ENCODE results near the gene MRPS6.

The MRPS6 gene

DNA sequence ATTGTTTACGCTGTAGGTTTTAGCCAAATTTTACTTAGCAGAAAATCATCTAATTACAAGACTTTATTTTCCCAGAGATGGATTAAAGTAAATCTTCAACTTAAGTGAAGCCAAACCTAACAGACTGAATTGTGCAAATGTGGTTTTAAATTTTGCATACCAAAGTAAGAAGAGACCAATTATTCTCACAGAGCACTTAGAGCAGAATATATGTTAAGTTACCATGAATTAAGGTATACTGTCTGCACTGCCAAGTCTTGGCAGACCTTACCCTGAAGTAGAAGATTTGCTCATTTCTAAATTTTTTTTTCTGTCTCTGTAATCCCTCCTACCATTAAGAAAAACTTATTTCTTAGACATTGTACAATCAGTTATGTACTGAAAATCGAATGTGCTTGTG, 24.1 kb downstream of the MRPS6 start:
- no peak for DNase-seq (ENCODE audit: low read depth)
- no peak overlapping the region for H3K4me3 ChIP-seq (replicated peaks; ENCODE audit: low read depth, low read length)
- TF ChIP-seq, protein P1, sequence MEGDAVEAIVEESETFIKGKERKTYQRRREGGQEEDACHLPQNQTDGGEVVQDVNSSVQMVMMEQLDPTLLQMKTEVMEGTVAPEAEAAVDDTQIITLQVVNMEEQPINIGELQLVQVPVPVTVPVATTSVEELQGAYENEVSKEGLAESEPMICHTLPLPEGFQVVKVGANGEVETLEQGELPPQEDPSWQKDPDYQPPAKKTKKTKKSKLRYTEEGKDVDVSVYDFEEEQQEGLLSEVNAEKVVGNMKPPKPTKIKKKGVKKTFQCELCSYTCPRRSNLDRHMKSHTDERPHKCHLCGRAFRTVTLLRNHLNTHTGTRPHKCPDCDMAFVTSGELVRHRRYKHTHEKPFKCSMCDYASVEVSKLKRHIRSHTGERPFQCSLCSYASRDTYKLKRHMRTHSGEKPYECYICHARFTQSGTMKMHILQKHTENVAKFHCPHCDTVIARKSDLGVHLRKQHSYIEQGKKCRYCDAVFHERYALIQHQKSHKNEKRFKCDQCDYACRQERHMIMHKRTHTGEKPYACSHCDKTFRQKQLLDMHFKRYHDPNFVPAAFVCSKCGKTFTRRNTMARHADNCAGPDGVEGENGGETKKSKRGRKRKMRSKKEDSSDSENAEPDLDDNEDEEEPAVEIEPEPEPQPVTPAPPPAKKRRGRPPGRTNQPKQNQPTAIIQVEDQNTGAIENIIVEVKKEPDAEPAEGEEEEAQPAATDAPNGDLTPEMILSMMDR (IDR thresholded peaks at IDR 0.05; ENCODE audit: low read length, missing control alignments) = no peak

DNA sequence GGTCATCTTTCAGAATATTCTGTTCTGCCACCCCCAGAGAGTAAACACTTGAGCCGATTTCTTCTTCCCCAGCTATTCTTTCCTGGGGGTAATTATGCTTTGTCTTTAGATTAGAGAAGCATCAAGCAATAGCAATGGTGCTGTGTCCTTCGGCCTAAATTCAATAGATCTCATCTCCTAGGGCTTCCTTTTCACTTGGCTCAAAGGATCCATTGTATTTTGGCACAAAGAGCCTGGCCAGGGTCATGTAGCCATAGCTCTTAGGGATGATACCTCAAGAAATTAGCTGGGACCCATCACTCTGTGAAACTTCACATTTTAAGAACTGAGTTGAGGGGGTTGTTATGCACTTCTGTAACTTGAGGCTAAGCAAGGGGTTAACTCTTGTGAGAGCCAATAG, 27.0 kb downstream of the MRPS6 start:
- no peak overlapping the region for H3K4me3 ChIP-seq (replicated peaks; ENCODE audit: low read depth, low read length)
- DNase-seq (ENCODE audit: low read depth) = no peak
- TF ChIP-seq, protein P1 (IDR thresholded peaks at IDR 0.05; ENCODE audit: low read length, missing control alignments) = no peak

DNA sequence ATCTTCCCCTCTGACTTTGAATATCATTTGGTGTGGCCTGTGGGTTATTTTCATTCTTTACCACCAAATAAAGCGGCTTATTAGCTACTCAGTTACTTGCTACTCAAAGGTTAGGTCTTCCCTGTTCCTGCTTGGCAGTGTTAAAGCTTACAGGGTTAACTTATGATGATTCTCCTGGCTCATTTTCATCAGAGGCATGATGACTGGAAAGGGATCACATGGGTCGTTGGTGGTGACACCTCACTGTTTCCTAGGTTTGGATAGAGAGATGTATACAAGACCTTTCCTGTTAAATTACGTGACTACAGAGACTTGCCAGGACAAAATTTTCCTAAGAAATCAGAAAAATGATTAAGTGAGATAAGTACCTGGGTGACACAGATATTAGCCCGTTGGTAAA, 27.4 kb downstream of the MRPS6 start:
- TF ChIP-seq, protein P1 (IDR thresholded peaks at IDR 0.05; ENCODE audit: low read length, missing control alignments) = no peak
- no peak for DNase-seq (ENCODE audit: low read depth)
- no peak overlapping the region for H3K4me3 ChIP-seq (replicated peaks; ENCODE audit: low read depth, low read length)

DNA sequence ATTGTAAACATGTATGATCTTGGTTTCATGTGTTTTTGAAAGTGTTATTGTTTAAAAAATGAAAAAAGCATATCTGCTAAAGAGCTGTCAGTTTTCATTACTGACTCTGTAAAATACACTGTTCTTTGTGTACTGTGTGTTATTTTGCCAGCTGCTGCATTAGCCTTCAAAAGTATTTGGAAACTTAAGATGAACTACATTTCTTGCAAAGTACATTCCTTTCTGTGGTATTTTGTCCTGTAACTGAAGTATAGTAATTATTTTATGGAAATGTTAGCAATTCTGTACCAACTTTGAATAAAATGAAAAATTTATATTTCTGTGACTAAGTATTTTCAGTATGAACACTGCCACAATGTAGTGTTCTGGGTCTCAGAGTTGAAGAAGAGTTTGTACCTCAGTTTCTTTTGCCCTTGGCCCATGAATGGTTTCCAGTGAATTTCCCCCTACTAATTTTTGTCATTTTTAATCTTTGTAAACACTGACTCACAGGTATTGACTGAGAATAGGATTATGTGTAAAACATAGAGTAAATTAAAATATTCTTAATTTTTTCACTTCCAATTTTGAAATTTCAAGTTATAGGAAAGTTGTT, 32.7 kb downstream of the MRPS6 start:
- DNase-seq (ENCODE audit: low read depth) = no peak
- no peak overlapping the region for H3K4me3 ChIP-seq (replicated peaks; ENCODE audit: low read depth, low read length)
- TF ChIP-seq, protein P1 (IDR thresholded peaks at IDR 0.05; ENCODE audit: low read length, missing control alignments) = no peak

DNA sequence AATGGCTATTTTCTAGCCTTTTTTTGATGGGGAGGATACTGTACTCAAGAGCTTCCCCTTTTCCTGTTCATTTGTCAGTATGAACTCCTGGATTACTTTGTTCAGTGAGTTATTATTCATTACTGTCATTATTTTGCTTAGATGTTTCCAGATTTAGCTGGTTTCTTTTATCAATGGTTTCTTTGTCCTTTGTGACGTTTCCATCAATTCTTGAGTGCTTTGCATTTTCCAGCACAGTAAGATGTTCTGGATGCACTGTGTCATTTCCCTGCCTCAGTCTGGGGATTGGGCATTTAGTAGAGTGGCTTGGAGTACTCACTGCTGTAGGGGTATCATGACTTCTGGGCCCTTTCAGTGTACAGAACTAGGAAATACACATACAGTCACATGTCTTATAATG, 34.2 kb downstream of the MRPS6 start:
- TF ChIP-seq, protein P1 (IDR thresholded peaks at IDR 0.05; ENCODE audit: low read length, missing control alignments) = no peak
- H3K4me3 ChIP-seq (replicated peaks; ENCODE audit: low read depth, low read length) = no peak overlapping the region
- no peak for DNase-seq (ENCODE audit: low read depth)

DNA sequence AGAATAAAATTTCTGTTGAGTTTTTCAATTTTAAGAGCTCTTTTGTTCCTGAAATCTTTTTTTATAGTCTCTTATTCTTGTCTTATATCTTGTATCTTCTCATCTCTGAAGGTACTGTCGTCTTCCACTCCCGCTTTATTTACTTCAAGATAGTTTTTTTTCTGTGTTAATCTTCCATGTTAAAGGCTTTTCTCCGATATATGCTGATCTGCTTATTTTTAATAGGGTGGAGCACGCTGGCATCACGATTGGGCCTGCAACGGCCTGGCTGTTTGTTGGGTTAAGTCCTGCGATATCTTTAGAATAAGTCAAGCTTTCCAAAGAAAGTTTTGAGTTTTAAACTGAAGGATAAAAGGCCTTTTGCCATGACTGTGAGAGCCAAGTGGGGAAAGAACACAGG, 35.7 kb downstream of the MRPS6 start:
- TF ChIP-seq, protein P1 (IDR thresholded peaks at IDR 0.05; ENCODE audit: low read length, missing control alignments) = no peak
- H3K4me3 ChIP-seq (replicated peaks; ENCODE audit: low read depth, low read length) = no peak overlapping the region
- DNase-seq (ENCODE audit: low read depth) = no peak

DNA sequence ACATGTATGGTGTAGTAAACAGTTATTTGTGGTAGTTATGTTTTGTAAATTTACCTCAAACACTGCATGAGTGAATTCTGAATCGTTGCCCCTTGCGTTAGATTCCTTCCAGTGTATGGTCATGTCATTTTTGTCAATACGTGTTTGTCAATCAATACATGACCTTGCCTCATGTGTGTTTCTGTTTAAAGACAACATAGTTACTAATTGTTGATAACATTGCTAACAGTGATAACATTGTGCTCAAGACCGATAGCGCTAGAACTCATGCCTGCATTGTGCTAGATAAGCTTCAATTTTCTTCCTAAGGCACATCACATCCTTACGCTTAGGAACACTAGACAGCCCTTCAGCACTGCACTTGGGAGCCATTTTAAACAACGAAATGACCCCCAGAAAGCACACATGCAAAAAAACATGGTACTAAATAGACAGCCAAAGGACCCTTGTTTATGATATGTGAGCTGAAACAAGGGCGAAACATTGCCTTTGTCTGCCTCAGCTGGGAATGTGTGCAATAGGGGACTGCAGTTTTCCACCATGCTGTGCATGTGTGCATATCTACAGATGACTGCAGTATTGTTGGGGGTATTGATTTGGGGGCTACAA, 37.3 kb downstream of the MRPS6 start:
- TF ChIP-seq, protein P1 (IDR thresholded peaks at IDR 0.05; ENCODE audit: low read length, missing control alignments) = no peak

More for the DNA sequence above, 37.3 kb downstream of the MRPS6 start:
- DNase-seq (ENCODE audit: low read depth) = no peak
- H3K4me3 ChIP-seq (replicated peaks; ENCODE audit: low read depth, low read length) = no peak overlapping the region
